Measurements from ENCODE around the gene TARBP2.

Gene TARBP2

GRCh38 chr12:53466640-53467039 lies 34.4 kb upstream of the TARBP2 start:
- no peak overlapping the region for H2AFZ ChIP-seq
- H3K27ac ChIP-seq: no peak overlapping the region
- peaks cover 30% of the 10 kb centered on the region for H3K79me2 ChIP-seq
- no peaks in the 10 kb centered on the region for H3K9me3 ChIP-seq (ENCODE audit: control insufficient read depth, low read length)
- H3K4me2 ChIP-seq (ENCODE audit: low read length): no peak overlapping the region
- peaks cover 3% of the 10 kb centered on the region for H3K4me1 ChIP-seq
- no peak overlapping the region for H3K4me3 ChIP-seq (ENCODE audit: low read depth, low read length)
- H3K27me3 ChIP-seq (ENCODE audit: control insufficient read depth, insufficient read depth, low read length): no peaks in the 10 kb centered on the region
- TF ChIP-seq, protein P1, sequence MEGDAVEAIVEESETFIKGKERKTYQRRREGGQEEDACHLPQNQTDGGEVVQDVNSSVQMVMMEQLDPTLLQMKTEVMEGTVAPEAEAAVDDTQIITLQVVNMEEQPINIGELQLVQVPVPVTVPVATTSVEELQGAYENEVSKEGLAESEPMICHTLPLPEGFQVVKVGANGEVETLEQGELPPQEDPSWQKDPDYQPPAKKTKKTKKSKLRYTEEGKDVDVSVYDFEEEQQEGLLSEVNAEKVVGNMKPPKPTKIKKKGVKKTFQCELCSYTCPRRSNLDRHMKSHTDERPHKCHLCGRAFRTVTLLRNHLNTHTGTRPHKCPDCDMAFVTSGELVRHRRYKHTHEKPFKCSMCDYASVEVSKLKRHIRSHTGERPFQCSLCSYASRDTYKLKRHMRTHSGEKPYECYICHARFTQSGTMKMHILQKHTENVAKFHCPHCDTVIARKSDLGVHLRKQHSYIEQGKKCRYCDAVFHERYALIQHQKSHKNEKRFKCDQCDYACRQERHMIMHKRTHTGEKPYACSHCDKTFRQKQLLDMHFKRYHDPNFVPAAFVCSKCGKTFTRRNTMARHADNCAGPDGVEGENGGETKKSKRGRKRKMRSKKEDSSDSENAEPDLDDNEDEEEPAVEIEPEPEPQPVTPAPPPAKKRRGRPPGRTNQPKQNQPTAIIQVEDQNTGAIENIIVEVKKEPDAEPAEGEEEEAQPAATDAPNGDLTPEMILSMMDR (IDR thresholded peaks at IDR 0.05): no peak
- H3K9ac ChIP-seq: no peak overlapping the region
- H3K36me3 ChIP-seq (ENCODE audit: control insufficient read depth, insufficient read depth, low read length): no peaks in the 10 kb centered on the region

DNA sequence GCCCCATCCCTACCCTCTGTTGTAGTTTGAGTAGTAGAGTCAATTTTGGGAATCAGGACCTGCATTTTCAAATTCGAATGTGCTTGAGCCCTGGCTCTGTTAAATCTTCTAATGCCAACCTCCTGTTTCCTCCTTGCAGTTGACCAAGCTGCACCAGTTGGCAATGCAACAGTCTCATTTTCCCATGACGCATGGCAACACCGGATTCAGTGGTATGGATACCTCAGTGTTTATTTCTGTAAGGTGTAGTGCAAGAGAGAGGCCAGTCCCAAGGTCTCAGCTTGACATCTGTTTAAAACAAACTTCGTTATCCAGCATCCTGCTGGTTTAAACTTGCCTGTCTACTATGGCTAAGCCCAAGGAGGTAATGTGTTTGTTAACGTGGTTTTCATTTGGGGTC lies 34.0 kb upstream of the TARBP2 start:
- TF ChIP-seq, protein P1 (IDR thresholded peaks at IDR 0.05): no peak
- Histone ChIP-seq H3K9me3 (ENCODE audit: control insufficient read depth, low read length) (no peaks in the 10 kb centered on the region), H3K27me3 (ENCODE audit: control insufficient read depth, insufficient read depth, low read length) (no peaks in the 10 kb centered on the region), H3K27ac (no peak overlapping the region), H3K4me3 (ENCODE audit: low read depth, low read length) (no peak overlapping the region), H3K4me2 (ENCODE audit: low read length) (no peak overlapping the region), H3K4me1 (peaks cover 7% of the 10 kb centered on the region), H2AFZ (no peak overlapping the region), H3K79me2 (peaks cover 30% of the 10 kb centered on the region), H3K36me3 (ENCODE audit: control insufficient read depth, insufficient read depth, low read length) (no peaks in the 10 kb centered on the region), H3K9ac (no peak overlapping the region)

DNA sequence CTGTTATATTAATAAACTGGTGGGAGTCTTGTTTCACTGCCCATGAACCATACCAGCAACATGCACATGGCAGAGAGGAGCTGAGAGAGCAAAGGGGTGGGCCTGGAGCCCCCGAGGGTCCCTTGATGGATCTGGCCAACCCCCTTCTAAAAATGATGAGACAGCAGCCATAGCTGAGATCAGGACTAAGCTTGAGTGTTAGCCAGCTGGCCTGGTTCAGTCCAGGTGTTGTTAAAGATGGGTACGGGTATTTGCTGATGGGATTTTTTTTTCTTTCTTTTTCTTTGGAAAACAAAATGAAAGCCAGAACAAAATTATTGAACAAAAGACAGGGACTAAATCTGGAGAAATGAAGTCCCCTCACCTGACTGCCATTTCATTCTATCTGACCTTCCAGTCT lies 33.2 kb upstream of the TARBP2 start:
- TF ChIP-seq, protein P1 (IDR thresholded peaks at IDR 0.05): no peak
- H3K9ac ChIP-seq: no peak overlapping the region
- no peaks in the 10 kb centered on the region for H3K36me3 ChIP-seq (ENCODE audit: control insufficient read depth, insufficient read depth, low read length)
- no peak overlapping the region for H3K27ac ChIP-seq
- H3K4me1 ChIP-seq: peaks cover 13% of the 10 kb centered on the region
- H3K4me3 ChIP-seq (ENCODE audit: low read depth, low read length): no peak overlapping the region
- H3K4me2 ChIP-seq (ENCODE audit: low read length): no peak overlapping the region
- H3K9me3 ChIP-seq (ENCODE audit: control insufficient read depth, low read length): no peaks in the 10 kb centered on the region
- no peaks in the 10 kb centered on the region for H3K27me3 ChIP-seq (ENCODE audit: control insufficient read depth, insufficient read depth, low read length)
- H2AFZ ChIP-seq: no peak overlapping the region
- H3K79me2 ChIP-seq: peaks cover 24% of the 10 kb centered on the region

GRCh38 chr12:53468282-53468681 lies 32.8 kb upstream of the TARBP2 start:
- H3K9me3 ChIP-seq (ENCODE audit: control insufficient read depth, low read length): no peaks in the 10 kb centered on the region
- no peak overlapping the region for H3K27ac ChIP-seq
- no peaks in the 10 kb centered on the region for H3K27me3 ChIP-seq (ENCODE audit: control insufficient read depth, insufficient read depth, low read length)
- H3K4me1 ChIP-seq: peaks cover 17% of the 10 kb centered on the region
- no peak overlapping the region for H3K9ac ChIP-seq
- peaks cover 24% of the 10 kb centered on the region for H3K79me2 ChIP-seq
- TF ChIP-seq, protein P1 (IDR thresholded peaks at IDR 0.05): no peak
- H2AFZ ChIP-seq: no peak overlapping the region
- H3K36me3 ChIP-seq (ENCODE audit: control insufficient read depth, insufficient read depth, low read length): no peaks in the 10 kb centered on the region
- no peak overlapping the region for H3K4me2 ChIP-seq (ENCODE audit: low read length)
- no peak overlapping the region for H3K4me3 ChIP-seq (ENCODE audit: low read depth, low read length)

DNA sequence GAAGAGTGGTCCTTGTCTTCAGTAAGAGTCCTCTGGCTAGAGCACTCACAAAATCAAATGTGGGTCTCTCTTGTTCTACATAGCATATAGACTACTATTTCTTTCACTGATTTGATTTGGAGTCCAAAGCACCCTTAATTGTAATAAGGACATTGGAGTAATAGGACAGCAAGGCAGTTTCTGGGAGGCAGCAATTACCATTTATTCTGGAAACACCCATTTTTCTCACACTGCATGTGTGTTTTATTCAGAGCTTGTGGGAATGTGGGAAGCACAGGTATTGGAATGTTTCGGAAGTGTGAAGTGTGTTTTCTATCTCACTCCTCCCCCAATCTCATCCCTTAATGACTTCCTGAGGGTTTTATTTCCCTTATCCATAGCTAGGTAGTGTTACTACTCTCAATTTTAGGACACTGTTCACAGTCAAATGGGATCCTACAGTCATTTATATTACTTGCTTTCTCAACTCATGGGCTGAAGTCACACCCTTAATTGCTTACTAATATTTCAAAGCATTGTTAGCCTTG lies 29.0 kb upstream of the TARBP2 start:
- Histone ChIP-seq H3K4me1 (peaks cover 40% of the 10 kb centered on the region), H3K4me3 (ENCODE audit: low read depth, low read length) (no peak overlapping the region), H3K4me2 (ENCODE audit: low read length) (no peak overlapping the region), H3K9me3 (ENCODE audit: control insufficient read depth, low read length) (no peaks in the 10 kb centered on the region), H2AFZ (no peak overlapping the region), H3K9ac (no peak overlapping the region), H3K27me3 (ENCODE audit: control insufficient read depth, insufficient read depth, low read length) (no peaks in the 10 kb centered on the region), H3K79me2 (peaks cover 24% of the 10 kb centered on the region), H3K27ac (no peak overlapping the region), H3K36me3 (ENCODE audit: control insufficient read depth, insufficient read depth, low read length) (no peaks in the 10 kb centered on the region)
- TF ChIP-seq, protein P1 (IDR thresholded peaks at IDR 0.05): no peak
